ENCODE results near the gene DNAJC3.
"Not testable (repeated sequence)": the region's sequence is repeated elsewhere in the genome, so short reads cannot be mapped to it uniquely, and the experiment has no call there.

Gene DNAJC3

DNA sequence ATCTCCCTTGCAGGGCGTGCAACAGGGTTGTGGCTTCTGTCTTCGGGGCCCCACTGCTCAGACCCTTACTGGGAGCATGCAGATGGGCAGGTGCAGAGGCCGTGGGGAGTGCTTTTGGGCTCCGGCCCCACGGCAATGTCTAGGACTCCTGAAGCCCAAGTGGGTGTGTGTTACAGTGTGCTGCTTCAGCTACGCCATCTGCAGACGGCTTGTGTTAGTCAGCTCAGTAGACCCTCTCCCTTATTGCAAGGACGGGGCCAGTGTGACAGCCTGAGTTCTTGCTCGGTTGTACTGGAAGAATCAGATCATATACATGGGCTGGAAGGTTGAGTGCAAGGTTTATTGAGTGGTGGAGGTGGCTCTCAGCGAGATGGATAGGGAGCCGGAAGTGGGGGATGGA is 39.3 kb downstream of the DNAJC3 start:
- no peak for DNase-seq (ENCODE audit: low spot score)

GRCh38 chr13:95722241-95722640 is 45.3 kb downstream of the DNAJC3 start:
- no peak for DNase-seq (ENCODE audit: low spot score)

GRCh38 chr13:95723438-95723837 is 46.5 kb downstream of the DNAJC3 start:
- no peak for DNase-seq (ENCODE audit: low spot score)

- no peak for DNase-seq (ENCODE audit: low spot score)
These were observed 47.3 kb downstream of the DNAJC3 start for GRCh38 chr13:95724252-95724651.

DNA sequence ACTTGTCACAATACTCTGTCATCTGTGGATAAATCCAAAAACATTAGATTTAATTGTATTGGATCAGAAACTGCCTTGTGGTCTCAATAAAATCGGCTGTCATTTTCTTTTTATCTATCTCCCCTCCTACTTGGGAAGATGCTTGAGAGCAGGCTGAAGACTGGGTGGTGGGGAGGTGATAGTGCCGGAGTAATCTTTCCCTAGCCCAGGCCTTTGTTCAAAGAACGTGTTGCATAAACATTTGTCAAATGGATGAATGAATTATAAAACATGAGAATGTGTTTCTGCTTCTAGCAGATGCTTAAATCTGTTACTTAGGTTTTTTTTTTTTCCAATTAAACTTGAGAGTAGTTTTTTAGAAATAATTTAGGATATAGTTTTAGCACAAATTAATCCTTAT is 49.9 kb downstream of the DNAJC3 start:
- no peak for DNase-seq (ENCODE audit: low spot score)

DNA sequence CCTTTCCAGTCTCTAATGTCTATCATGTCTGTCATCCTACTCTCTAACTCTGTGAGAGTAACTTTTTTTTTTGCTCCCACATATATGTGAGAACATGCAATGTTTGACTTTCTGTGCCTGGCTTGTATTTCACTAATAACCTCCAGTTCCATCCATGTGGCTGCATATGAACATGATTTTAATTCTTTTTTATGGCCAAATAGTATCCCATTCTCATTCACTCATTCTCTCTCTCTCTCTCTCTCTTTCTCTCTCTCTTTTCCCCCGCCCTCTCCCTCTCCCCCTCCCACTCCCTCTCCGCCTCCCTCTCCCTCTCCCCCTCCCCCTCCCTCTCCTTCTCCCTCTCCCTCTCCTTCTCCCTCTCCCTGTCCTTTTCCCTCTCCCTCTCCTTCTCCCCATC is 52.0 kb downstream of the DNAJC3 start:
- DNase-seq (ENCODE audit: low spot score): no peak

GRCh38 chr13:95734124-95734523 is 57.2 kb downstream of the DNAJC3 start:
- DNase-seq (ENCODE audit: low spot score): no peak

DNA sequence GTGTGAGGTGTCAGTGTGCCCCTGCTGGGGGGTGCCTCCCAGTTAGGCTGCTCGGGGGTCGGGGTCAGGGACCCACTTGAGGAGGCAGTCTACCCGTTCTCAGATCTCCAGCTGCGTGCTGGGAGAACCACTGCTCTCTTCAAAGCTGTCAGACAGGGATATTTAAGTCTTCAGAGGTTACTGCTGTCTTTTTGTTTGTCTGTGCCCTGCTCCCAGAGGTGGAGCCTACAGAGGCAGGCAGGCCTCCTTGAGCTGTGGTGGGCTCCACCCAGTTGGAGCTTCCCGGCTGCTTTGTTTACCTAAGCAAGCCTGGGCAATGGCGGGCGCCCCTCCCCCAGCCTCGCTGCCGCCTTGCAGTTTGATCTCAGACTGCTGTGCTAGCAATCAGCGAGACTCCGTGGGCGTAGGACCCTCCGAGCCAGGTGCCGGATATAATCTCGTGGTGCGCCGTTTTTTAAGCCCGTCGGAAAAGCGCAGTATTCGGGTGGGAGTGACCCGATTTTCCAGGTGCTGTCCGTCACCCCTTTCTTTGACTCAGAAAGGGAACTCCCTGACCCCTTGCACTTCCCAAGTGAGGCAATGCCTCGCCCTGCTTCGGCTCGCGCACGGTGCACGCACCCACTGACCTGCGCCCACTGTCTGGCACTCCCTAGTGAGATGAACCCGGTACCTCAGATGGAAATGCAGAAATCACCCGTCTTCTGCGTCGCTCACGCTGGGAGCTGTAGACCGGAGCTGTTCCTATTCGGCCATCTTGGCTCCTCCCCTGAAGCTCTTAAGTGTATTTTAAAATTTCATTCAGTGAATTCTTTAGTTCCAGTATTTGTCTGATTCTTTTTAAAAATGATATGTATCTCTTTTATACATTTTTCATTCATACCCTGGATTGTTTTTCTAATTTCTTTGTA is 63.4 kb downstream of the DNAJC3 start:
- not testable (repeated sequence) for DNase-seq (ENCODE audit: low spot score)

DNA sequence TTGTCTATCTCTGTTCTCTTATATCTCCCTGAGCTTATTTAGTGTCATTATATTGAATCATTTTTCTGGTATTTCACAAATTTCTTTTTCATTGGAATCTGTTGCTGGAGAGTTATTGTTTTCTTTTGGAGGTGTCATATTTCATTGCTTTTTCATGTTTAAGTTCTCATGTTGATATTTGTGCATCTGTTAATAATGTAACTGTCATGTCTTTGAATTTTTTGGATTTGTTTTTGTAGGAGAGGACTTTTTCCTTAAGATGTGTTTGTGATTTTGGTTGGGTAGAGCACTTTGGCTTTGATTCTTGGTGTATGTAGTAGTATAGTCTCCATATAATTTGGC is 64.0 kb downstream of the DNAJC3 start:
- DNase-seq (ENCODE audit: low spot score): no peak

DNA sequence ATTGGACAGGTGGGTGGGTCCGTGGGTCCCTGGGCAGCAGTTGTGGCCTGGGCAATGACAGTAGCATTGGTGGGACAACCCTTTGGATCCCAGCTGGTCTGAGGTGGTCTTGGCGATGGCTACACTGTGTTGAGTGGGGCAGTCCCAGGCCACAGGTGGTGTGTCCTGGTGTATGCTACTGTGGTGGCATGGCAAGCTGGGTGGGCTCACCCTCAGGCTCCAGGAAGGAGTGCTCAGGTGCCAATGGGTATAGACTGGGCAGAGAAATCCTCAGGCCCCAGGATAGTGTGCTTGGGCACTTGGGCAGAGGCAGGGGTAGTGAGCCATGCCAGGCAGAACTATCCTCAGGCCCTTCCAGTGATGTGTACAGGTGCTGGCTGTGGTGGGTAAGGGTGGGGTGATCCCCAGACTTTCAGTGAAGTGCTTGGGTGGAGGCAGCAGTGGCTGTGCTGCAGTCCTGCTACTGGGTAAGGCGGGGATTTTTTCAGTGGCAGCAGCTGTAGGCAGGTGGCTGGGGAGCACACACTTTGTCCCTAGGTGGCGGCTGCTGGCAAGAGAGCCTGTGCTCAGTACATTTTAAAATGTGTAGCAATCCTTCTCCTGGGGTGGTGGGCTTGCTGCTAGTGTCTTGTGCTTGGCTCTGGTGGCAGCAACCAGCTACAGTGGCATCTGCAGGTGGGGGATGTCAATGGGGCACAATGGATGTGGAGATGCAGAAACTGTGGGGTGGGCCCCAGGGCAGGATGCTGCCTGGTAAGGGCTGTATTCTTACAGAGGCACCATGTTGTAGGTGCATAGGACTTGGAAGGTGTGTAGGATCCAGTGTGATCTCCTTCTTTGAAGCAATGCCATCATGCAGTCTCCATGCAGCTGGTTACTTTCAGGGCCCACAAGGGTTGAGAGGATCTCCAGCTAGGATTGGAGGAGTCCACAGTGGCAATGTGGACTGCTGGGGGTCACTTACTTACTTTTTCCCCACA is 64.9 kb downstream of the DNAJC3 start:
- DNase-seq (ENCODE audit: low spot score): peak; percentile 64

GRCh38 chr13:95743192-95743591 is 66.3 kb downstream of the DNAJC3 start:
- DNase-seq (ENCODE audit: low spot score): no peak

DNA sequence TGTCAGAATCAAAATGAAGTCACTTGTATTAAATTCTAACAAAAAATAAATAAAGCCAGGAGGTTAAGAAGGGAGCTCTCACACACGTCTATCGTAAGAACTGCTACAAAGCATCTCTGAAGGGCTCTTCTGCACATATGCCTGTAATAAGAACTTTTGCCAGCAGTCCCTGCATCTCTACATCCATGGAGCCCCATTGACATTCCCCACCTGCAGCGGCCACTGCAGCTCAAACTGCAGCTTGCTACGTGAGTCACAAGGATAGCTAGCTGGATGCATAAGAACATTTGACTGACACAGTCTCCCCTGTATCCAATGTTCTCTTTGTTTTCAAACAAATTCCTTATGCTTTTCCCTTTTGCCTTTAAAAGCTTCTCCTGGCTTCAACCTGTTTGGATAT is 68.3 kb downstream of the DNAJC3 start:
- no peak for DNase-seq (ENCODE audit: low spot score)

DNA sequence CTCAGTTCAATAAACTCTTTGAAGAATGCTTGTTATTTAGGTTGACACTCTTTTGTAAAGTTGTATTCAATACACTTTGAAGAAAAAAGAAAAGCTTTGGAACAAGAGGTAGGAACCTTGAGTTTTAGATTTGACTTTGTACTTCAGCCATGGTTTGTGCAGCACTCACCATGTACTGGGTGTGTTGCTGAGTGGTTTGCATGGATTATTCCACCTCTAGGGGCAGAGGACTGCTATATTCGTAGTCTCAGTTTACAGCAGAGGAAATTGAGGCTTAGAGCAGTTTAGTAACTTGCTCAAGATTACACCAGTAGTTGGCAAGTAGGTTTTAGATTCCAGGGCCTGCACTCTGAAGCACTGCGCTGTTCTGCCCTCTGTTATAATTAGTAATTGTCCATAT is 68.8 kb downstream of the DNAJC3 start:
- DNase-seq (ENCODE audit: low spot score): no peak

DNA sequence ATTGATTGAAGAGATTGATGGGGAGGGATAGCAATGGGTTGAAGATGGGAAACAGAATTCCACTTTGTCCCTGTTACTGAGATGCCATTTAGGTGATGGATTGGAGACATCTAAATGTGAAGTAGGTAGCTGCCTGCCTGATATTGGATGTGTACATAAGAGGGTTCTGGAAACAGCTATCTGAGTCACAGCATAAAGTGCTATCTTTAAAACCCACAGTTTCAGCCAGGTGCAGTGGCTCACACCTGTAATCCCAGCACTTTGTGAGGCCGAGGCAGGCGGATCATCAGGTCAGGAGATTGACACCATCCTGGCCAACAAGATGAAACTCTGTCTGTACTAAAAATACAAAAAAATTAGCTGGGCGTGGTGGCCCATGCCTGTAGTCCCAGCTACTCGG is 72.6 kb downstream of the DNAJC3 start:
- DNase-seq (ENCODE audit: low spot score): no peak

DNA sequence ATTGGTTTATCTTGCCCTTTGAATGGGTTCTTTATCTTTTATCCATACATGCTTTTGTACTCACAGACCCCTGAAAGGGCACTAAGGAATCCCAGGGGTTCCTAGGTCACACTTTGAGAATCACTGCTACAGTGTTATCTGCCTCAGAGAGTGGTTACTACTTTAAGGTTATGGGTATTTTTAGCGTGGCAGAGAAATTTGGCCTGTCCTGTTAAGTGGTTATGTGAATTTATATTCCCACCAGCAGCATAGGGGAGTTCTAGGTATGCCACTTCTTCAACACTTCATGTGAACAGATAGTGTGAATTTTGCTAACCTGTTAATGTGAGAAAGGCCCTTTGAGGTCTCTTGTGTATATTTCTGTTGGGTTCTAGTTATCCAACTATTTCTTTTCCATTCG is 75.7 kb downstream of the DNAJC3 start:
- DNase-seq (ENCODE audit: low spot score): no peak

DNA sequence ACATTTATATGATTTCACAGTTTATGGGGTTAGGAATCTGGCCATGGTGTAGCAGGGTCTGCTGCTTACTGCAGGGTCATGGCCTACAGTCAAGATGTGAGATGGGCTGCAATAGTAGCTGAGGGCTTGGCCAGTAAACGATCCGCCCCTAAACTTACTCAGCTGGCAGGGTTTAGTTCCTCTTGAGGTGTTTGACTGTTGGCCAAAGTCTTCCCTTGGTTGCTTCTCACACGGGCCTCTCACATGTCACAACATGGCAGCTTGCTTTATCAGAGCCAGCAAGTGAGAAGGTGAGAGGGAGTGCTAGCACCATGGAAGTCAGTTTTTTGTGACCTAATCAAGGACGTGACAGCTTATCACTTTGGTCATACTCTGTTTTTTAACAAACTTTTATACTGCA is 77.1 kb downstream of the DNAJC3 start:
- DNase-seq (ENCODE audit: low spot score): no peak

GRCh38 chr13:95756072-95756471 is 79.1 kb downstream of the DNAJC3 start:
- DNase-seq (ENCODE audit: low spot score): no peak

- not testable (repeated sequence) for DNase-seq (ENCODE audit: low spot score)
These were observed 85.7 kb downstream of the DNAJC3 start for GRCh38 chr13:95762626-95763025.

DNA sequence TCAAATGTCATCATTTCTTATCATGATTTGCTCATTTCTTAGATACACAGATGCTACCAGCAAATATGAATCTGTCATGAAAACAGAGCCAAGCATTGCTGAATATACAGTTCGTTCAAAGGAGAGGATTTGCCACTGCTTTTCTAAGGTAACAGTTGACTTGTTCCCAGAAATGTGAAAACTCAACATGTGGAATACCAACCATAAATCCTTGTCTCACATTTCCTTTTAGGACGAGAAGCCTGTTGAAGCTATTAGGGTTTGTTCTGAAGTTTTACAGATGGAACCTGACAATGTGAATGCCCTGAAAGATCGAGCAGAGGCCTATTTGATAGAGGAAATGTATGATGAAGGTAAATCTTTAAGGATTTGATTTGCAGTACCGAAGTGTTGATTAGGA is 86.7 kb downstream of the DNAJC3 start:
- DNase-seq (ENCODE audit: low spot score): no peak

- DNase-seq (ENCODE audit: low spot score): no peak
These were observed 95.0 kb downstream of the DNAJC3 start for GRCh38 chr13:95771905-95772304.

- DNase-seq (ENCODE audit: low spot score): no peak
These were observed 102.6 kb downstream of the DNAJC3 start for GRCh38 chr13:95779522-95779921.

DNA sequence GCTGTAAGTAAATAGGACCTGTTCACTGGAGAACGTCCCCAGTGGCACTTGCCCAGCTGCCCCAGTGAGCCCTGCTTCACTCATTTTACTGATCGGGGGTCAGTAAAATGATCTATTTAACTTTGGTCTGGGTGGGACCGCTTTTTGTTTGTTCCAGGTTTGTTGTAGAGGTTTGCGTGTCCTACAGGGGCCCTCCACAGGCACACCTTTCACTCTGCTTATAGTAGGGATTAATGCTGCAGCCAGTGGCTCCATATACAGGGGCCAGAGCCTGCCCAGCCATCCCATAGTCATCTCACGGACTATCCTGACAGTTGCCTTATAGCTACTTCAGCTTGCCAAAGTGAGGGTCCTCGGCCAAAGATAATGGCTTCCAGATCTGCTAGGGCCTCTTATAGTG is 104.1 kb downstream of the DNAJC3 start:
- DNase-seq (ENCODE audit: low spot score): no peak

- DNase-seq (ENCODE audit: low spot score): not testable (repeated sequence)
These were observed 105.0 kb downstream of the DNAJC3 start for GRCh38 chr13:95781940-95782339.
